Fibroblast of the conjunctiva (primary cell): ENCODE data around the gene CIDEA.
"Not testable (repeated sequence)": the region's sequence is repeated elsewhere in the genome, so short reads cannot be mapped to it uniquely, and the experiment has no call there.

Source experiments
- DNase-seq: peaks from one replicate; pipeline ENCODE4 v3.0.0-alpha.2; 2010; ENCODE audit warnings: low read depth

The CIDEA gene, protein sequence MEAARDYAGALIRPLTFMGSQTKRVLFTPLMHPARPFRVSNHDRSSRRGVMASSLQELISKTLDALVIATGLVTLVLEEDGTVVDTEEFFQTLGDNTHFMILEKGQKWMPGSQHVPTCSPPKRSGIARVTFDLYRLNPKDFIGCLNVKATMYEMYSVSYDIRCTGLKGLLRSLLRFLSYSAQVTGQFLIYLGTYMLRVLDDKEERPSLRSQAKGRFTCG

GRCh38 chr18:12254136-12254819, at the start of gene CIDEA:
CIDEA (plus strand) TSS chr18:12254361; CDS start chr18:12254384, 23 bp downstream.
- no peak for DNase-seq

GRCh38 chr18:12208296-12209153, 45.6 kb upstream of the CIDEA start:
- not testable (repeated sequence) for DNase-seq

- DNase-seq: not testable (repeated sequence)
Measured at GRCh38 chr18:12212308-12212707, 41.9 kb upstream of the CIDEA start.

DNA sequence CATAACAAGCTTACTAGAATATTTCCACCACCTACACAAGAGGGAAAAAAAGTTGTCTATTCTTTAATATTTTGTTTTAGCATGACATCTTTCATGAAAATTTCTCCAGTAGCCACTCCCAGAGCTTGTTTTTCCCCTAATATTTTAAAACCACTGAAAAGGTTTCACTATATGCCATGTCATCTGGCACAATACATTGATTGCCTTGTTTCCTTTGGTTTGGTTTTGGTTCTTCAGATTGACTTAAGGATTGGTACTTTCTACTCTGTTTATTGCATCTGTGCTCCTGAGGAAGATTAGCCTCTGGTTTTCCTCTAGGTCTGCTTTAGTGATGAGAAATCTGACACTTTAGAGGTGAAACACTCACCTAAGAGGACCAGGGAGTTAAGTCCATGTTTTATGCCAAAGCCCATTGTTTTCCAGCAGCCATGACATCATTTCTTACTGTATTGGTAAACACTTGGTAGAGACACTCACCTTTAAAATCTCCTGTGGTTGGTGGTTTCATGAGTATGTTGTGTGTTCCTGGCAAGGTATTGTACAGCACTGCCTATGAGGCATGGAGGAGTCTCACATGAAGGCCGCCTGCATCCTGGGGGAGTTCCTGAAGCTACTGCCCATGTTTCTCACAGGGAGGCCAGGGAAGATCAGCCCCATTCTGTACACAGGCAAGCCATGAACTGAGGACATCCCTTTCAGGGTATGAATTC, 39.7 kb upstream of the CIDEA start:
- DNase-seq: not testable (repeated sequence)

- DNase-seq: not testable (repeated sequence)
Measured at GRCh38 chr18:12216471-12216870, 37.7 kb upstream of the CIDEA start.

- not testable (repeated sequence) for DNase-seq
Measured at GRCh38 chr18:12218603-12219002, 35.6 kb upstream of the CIDEA start.

DNA sequence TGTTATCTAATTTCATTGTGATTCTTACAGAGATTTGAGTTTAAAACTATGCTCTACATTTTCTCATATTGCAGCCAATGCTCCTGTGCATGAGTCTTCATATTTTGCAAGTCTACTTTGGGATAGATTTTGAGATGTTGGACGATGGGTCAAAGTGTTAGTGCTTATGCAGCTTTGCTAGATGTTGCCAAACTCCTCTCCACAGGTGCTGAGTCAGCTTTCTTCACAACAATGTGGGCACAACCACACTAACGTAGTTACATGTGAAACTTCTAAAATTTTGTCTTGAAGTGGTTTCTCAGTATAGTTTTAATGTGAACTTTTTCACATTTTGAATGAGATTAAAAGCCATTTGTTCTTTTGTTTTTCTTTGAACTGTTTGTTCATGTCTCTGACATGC, 32.1 kb upstream of the CIDEA start:
- not testable (repeated sequence) for DNase-seq

- DNase-seq: not testable (repeated sequence)
Measured at GRCh38 chr18:12223326-12223725, 30.8 kb upstream of the CIDEA start.

GRCh38 chr18:12226807-12227206, 27.4 kb upstream of the CIDEA start:
- not testable (repeated sequence) for DNase-seq

GRCh38 chr18:12227399-12228186, 26.6 kb upstream of the CIDEA start:
- not testable (repeated sequence) for DNase-seq

DNA sequence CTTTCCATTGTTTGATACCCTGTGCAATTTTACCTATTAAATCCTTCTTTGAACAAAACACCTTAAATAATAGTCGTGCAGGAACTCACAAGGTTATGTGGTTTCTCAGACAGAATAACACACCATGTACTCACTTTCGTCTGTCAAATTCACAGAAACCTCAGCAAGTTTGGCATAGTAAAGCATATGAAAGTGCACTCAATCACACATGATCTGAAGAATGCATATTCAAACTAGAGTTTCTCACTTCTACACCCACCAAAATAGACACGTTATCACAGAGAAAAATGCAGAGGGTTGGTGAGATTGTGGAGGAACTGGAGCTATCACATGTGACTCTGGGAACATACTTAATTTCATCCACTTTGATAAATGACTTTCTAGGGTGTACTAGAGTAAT, 25.9 kb upstream of the CIDEA start:
- DNase-seq: not testable (repeated sequence)

DNA sequence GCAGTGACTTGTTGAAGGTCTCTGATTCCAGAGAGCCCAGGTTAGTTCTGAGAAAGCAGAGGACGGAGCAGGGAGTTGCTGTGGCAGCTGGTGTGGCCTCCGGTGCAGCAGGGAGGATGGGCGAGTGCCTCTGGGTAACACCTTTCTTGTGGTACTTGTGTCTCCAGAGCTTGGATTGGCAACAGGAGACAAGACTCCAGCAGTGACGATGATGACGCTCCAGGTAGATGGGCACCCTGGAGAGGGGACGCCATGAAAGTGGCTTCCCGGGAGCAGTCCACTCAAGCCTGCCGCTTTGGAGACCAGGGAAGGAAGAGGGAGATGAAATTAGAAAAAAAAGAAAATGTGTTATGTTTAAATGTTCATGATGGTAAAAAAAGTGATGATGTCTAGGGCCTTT, 23.6 kb upstream of the CIDEA start:
- not testable (repeated sequence) for DNase-seq

DNA sequence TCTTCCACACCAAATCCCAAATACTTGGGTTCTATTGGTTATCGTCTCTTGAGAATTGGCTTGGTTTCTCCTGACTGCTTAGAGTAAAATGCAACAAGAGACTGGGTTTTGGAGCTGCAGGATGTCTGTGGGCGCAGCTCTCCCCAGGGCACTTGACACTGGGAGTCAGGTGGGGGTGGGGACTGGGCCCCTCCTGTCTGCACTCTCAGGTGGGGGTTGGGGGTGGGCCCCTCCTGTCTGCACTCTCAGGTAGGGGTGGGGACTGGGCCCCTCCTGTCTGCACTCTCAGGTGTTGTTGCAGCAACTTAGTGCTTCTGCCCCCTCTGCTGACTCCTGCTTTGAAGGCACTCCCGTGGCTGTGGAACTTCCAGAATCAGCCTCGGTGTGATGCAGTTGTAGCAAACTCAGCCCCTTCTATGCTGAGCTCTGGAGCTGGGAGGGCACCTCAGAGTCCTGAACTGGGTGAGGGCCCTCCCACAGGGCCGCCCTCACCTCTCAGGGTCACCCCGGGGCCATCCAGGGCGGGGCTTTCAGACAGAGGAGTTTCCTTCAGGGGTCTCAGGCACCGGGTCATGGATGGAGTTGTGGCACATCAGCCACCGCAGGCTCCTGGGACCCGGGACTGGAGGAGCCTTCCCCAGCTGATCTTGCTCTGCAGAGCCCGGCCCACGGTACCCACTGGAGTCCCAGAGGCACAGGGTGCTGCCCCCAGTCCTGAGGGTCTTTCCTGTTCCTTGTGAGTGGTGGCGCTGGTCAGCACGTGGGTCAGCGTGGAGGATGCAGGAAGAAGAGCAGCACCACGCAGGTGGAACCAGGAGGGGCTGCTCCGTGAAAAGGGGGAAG, 22.9 kb upstream of the CIDEA start:
- no peak for DNase-seq

GRCh38 chr18:12231986-12232385, 22.2 kb upstream of the CIDEA start:
- no peak for DNase-seq

GRCh38 chr18:12233378-12233777, 20.8 kb upstream of the CIDEA start:
- DNase-seq: no peak

GRCh38 chr18:12234451-12235190, 19.5 kb upstream of the CIDEA start:
- no peak for DNase-seq

DNA sequence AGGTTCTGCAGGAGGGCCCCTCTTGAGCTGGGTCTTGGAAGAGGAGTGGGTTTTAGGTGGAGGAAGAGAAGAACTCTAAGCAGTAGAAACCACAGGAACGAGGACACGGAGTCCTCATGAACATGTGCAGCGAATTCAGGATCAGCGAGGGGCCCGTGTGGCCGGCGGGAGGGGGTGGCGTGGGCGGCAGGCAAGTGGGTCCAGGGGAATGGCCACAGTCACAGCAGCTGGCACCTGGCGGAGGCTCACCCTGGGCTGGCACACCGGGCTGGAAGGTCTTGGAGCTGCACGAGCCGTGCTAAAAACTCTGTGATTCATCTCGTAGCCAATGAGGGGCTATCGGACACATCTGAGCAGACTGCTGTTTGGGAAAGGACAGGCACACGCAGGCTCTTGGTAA, 18.0 kb upstream of the CIDEA start:
- no peak for DNase-seq

GRCh38 chr18:12236934-12237832, 17.0 kb upstream of the CIDEA start:
- peak; percentile 26 for DNase-seq

DNA sequence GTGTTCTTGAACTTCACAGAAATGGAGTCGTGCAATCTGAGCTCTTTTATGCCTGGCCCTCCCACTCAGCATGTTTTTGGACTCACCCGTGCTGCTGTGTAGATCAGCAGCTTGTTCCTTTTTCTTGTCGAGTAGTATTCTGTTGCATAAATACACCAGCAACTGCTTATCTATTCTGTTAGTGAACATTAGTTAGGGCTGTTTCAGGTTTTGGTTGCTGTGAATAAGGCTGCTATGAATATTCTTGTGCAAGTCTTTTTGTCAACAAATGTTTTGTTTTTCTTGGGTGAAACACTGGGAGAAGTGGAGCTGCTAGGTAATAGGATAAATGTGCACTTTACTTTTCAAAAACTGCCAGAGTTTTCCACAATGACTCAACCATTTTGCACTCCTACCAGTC, 15.3 kb upstream of the CIDEA start:
- no peak for DNase-seq
